Suprapubic skin (tissue), 4 donors: ENCODE data around the gene BZW2. TPM values are rescaled to one million over a fixed set of nuclear protein-coding genes. Genes with fewer than 3 reads are reported as not detected.

ENCODE experiments used
- DNase-seq, 2 donors: peaks; one replicate each; pipeline ENCODE4 v3.0.0-alpha.2; 2019; ENCODE audit warnings: low spot score in 2 of 2
- H3K27ac ChIP-seq: fragments of 200-600 bp; sonication (generic); one replicate; pipeline ENCODE4 v1.5.1; 2019
- H3K27me3 ChIP-seq: fragments of 200-600 bp; sonication (generic); one replicate; pipeline ENCODE4 v1.5.1; 2019
- H3K36me3 ChIP-seq: fragments of 200-600 bp; sonication (generic); one replicate; pipeline ENCODE4 v1.5.1; 2019
- H3K4me1 ChIP-seq: fragments of 200-600 bp; sonication (generic); one replicate; pipeline ENCODE4 v1.5.1; 2019
- H3K4me3 ChIP-seq: fragments of 200-600 bp; sonication (generic); one replicate; pipeline ENCODE4 v1.5.1; 2019; ENCODE audit warnings: mild to moderate bottlenecking
- H3K9me3 ChIP-seq: fragments of 200-600 bp; sonication (generic); one replicate; pipeline ENCODE4 v1.5.1; 2019
- EP300 ChIP-seq: sonication (generic); formaldehyde crosslinking; IDR thresholded peaks from one replicate; pipeline ENCODE4 v1.6.1; 2017; ENCODE audit warnings: antibody characterized with exemption
- POLR2A ChIP-seq, 2 donors: fragments of 450-650 bp; IDR thresholded peaks; one replicate each; pipeline ENCODE4 v1.6.1; 2017; ENCODE audit warnings: antibody characterized with exemption in 2 of 2, mild to moderate bottlenecking in 2 of 2, moderate library complexity in 2 of 2
- POLR2AphosphoS5 ChIP-seq, 3 donors: sonication (generic); formaldehyde crosslinking; IDR thresholded peaks; one replicate each; pipeline ENCODE4 v1.6.1; 2017; ENCODE audit warnings: antibody characterized with exemption in 3 of 3
- WGBS: methylation state at CpG from one replicate; pipeline ENCODE4 v1.1.5; 2018; 5-methylcytosine and 5-hydroxymethylcytosine counted together
- total RNA-seq, 4 donors: library from RNA; depleted of rRNA; stranded (reverse); fragments of >200 nt; gene quantifications; one replicate each; pipeline ENCODE4 v1.1.0, GENCODE V29; 2016
- TF ChIP-seq, protein P1 (sequence below), 2 donors: fragments of 200-600 bp in 1 of 2; fragments of 450-650 bp in 1 of 2; sonication (generic) in 1 of 2; IDR thresholded peaks; one replicate each; pipeline ENCODE4 v1.5.1; 2016 to 2019; ENCODE audit warnings: antibody characterized with exemption in 2 of 2, mild to moderate bottlenecking in 1 of 2, moderate library complexity in 1 of 2

Gene BZW2
- total RNA-seq, 4 donors from 2014 or later = 60.5 to 97.9 (median 84.4) TPM

DNA sequence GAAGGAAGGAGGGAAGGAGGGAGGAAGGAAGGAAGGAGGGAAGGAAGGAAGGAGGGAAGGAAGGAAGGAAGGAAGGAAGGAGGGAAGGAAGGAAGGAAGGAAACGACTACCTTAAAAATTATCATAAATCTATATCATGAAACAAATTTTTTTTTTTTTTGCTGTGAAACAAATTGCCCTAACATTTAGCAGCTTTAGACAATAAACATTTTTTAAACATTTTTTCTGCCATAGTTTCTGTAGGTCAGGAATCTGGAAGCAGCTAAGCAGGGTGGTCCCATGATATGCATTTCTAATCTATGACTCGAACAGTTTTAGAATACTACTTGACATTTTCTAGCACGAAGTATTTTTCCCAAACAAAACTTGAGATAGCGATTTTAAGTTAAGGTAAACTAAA is 64.7 kb downstream of the BZW2 start:
- WGBS = 83% methylated on average over 4 of the region's 4 CpGs
- TF ChIP-seq POLR2AphosphoS5 (IDR thresholded peaks at IDR 0.05) (no peak), EP300 (no peak), POLR2A (IDR thresholded peaks at IDR 0.05) (no peak)
- TF ChIP-seq, protein P1, sequence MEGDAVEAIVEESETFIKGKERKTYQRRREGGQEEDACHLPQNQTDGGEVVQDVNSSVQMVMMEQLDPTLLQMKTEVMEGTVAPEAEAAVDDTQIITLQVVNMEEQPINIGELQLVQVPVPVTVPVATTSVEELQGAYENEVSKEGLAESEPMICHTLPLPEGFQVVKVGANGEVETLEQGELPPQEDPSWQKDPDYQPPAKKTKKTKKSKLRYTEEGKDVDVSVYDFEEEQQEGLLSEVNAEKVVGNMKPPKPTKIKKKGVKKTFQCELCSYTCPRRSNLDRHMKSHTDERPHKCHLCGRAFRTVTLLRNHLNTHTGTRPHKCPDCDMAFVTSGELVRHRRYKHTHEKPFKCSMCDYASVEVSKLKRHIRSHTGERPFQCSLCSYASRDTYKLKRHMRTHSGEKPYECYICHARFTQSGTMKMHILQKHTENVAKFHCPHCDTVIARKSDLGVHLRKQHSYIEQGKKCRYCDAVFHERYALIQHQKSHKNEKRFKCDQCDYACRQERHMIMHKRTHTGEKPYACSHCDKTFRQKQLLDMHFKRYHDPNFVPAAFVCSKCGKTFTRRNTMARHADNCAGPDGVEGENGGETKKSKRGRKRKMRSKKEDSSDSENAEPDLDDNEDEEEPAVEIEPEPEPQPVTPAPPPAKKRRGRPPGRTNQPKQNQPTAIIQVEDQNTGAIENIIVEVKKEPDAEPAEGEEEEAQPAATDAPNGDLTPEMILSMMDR (IDR thresholded peaks at IDR 0.05) = no peak
- Histone ChIP-seq H3K9me3 (no peaks in the 10 kb centered on the region), H3K4me3 (no peak overlapping the region), H3K27ac (no peak overlapping the region), H3K36me3 (peaks cover 20% of the 10 kb centered on the region), H3K27me3 (no peaks in the 10 kb centered on the region), H3K4me1 (no peaks in the 10 kb centered on the region)
- no peak for DNase-seq

- TF ChIP-seq POLR2AphosphoS5 (IDR thresholded peaks at IDR 0.05) (no peak), POLR2A (IDR thresholded peaks at IDR 0.05) (no peak), EP300 (no peak)
- TF ChIP-seq, protein P1 (IDR thresholded peaks at IDR 0.05) = no peak
- H3K4me3 ChIP-seq = no peak overlapping the region
- peaks cover 9% of the 10 kb centered on the region for H3K36me3 ChIP-seq
- 82% methylated on average over 4 of the region's 4 CpGs for WGBS
- no peak overlapping the region for H3K27ac ChIP-seq
- no peaks in the 10 kb centered on the region for H3K4me1 ChIP-seq
- H3K9me3 ChIP-seq = no peaks in the 10 kb centered on the region
- no peak for DNase-seq
- no peaks in the 10 kb centered on the region for H3K27me3 ChIP-seq
Measured at GRCh38 chr7:16711730-16712129, 65.7 kb downstream of the BZW2 start.

- no peak for DNase-seq
- H3K27ac ChIP-seq = no peak overlapping the region
- H3K4me3 ChIP-seq = no peak overlapping the region
- no peaks in the 10 kb centered on the region for H3K36me3 ChIP-seq
- no peaks in the 10 kb centered on the region for H3K4me1 ChIP-seq
- no peaks in the 10 kb centered on the region for H3K27me3 ChIP-seq
- TF ChIP-seq POLR2AphosphoS5 (IDR thresholded peaks at IDR 0.05) (no peak), EP300 (no peak), POLR2A (IDR thresholded peaks at IDR 0.05) (no peak)
- TF ChIP-seq, protein P1 (IDR thresholded peaks at IDR 0.05) = no peak
- WGBS = 96% methylated on average over 4 of the region's 4 CpGs
- no peaks in the 10 kb centered on the region for H3K9me3 ChIP-seq
Measured at GRCh38 chr7:16712916-16713315, 66.9 kb downstream of the BZW2 start.

DNA sequence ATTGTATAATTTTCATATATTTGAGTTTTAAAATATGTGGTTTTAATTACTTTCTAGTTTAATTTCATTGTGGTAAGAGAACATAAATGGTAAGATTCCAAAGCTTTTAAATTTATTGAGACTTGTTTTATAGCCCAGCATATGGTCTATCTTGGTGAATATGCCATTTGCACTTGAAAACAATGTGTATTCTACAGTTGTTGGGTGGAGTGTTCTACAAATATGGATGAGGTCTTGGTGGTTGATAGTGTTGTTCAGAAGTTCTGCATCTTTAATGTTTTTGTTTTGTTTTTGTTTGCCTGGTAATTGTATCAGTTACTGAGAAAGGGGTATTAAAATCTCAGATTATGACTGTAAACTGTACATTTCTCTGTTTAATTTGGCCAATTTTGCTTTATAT is 69.9 kb downstream of the BZW2 start:
- H3K4me1 ChIP-seq = no peaks in the 10 kb centered on the region
- H3K36me3 ChIP-seq = no peaks in the 10 kb centered on the region
- H3K27me3 ChIP-seq = no peaks in the 10 kb centered on the region
- H3K27ac ChIP-seq = no peak overlapping the region
- TF ChIP-seq EP300 (no peak), POLR2AphosphoS5 (IDR thresholded peaks at IDR 0.05) (no peak), POLR2A (IDR thresholded peaks at IDR 0.05) (no peak)
- no peak for DNase-seq
- H3K4me3 ChIP-seq = no peak overlapping the region
- H3K9me3 ChIP-seq = no peaks in the 10 kb centered on the region

- TF ChIP-seq, protein P1 (IDR thresholded peaks at IDR 0.05) = no peak
- TF ChIP-seq POLR2A (IDR thresholded peaks at IDR 0.05) (no peak), EP300 (no peak), POLR2AphosphoS5 (IDR thresholded peaks at IDR 0.05) (no peak)
- Histone ChIP-seq H3K9me3 (no peaks in the 10 kb centered on the region), H3K27me3 (no peaks in the 10 kb centered on the region), H3K36me3 (no peaks in the 10 kb centered on the region), H3K4me3 (no peak overlapping the region), H3K27ac (no peak overlapping the region), H3K4me1 (no peaks in the 10 kb centered on the region)
- 85% methylated on average over 3 of the region's 3 CpGs for WGBS
- DNase-seq = no peak
Measured at GRCh38 chr7:16718111-16718656, 72.2 kb downstream of the BZW2 start.

- TF ChIP-seq, protein P1 (IDR thresholded peaks at IDR 0.05) = no peak
- TF ChIP-seq POLR2A (IDR thresholded peaks at IDR 0.05) (no peak), POLR2AphosphoS5 (IDR thresholded peaks at IDR 0.05) (no peak), EP300 (no peak)
Measured at GRCh38 chr7:16719699-16720098, 73.7 kb downstream of the BZW2 start.

More at GRCh38 chr7:16719699-16720098, 73.7 kb downstream of the BZW2 start:
- no peaks in the 10 kb centered on the region for H3K36me3 ChIP-seq
- H3K4me3 ChIP-seq = no peak overlapping the region
- no peaks in the 10 kb centered on the region for H3K9me3 ChIP-seq
- no peaks in the 10 kb centered on the region for H3K27me3 ChIP-seq
- no peak for DNase-seq
- H3K27ac ChIP-seq = no peak overlapping the region
- no peaks in the 10 kb centered on the region for H3K4me1 ChIP-seq
- 98% methylated on average over 1 of the region's 1 CpG for WGBS
